ENCODE results near the gene TUB. TPM values are rescaled to one million over a fixed set of nuclear protein-coding genes. Genes with fewer than 3 reads are reported as not detected.

The TUB gene
- polyA plus RNA-seq, 1 of the 3 experiments (the other 2 are of a cell fraction): 11.3 TPM

DNA sequence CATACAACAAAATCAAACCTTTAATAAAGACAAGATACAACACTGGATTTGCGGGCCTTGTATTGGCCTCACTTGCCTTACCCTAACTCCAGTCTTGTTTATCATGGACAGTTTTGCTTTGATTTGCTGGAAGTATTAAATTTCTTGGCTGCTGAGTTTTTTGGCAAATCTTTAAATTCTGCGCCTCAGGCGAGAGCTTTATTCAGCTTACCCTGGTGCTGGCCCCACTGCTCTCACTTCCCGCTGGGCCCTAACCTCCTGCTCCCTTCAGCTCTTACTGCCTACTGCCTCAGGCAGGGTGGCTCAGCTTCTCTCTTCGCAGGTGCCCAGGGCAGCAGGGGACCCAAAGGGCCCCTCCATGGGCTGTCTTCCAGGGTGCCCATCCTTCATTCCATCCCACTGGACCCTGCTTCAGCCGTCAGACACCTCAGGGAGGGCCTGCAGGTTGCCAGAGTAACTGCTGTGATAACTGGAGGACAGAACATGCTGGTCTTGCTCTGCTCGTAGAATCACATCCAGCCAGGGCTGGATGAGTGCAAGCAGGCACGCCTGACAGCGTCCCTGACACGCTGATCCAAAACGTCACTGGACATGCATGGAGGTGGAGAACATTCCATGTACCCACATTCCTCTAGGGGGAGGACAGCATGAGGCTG, 45.7 kb upstream of the TUB start:
- H3K4me1 ChIP-seq (ENCODE audit: control insufficient read depth in 1 of 2, insufficient read depth in 2 of 2, low read depth in 1 of 2, low read length in 1 of 2): peaks cover 0 to 48% of the 10 kb centered on the region in 2 experiments; a peak in 1 of 4 replicates
- H3F3A ChIP-seq (replicated peaks; ENCODE audit: insufficient read depth): no peaks in the 10 kb centered on the region
- H3K27ac ChIP-seq (ENCODE audit: low read depth in 2 of 2, low read length in 1 of 2): peak overlapping the region in 1 of 2 experiments; percentile 34; a peak in 1 of 4 replicates
- 82% methylated on average over 10 of the region's 11 CpGs for WGBS (ENCODE audit: low lambda C conversion rate)
- ChIA-PET CTCF (interaction anchor here (1.3 to 11.3 kb wide), 10 partner anchors 9 to 54 kb away, joined by 3 to 620 read pairs (median 22); partner anchors contain the start of gene TUB), POLR2A (interaction anchor here (2.8 kb wide), 1 partner anchor 33 kb away, joined by 27 read pairs; no protein-coding TSS in a partner anchor)
- H3K27me3 ChIP-seq (ENCODE audit: insufficient read depth): no peaks in the 10 kb centered on the region
- DNase-seq: no peak
- no peaks in the 10 kb centered on the region for H3K9me3 ChIP-seq
- TF ChIP-seq, protein P1, sequence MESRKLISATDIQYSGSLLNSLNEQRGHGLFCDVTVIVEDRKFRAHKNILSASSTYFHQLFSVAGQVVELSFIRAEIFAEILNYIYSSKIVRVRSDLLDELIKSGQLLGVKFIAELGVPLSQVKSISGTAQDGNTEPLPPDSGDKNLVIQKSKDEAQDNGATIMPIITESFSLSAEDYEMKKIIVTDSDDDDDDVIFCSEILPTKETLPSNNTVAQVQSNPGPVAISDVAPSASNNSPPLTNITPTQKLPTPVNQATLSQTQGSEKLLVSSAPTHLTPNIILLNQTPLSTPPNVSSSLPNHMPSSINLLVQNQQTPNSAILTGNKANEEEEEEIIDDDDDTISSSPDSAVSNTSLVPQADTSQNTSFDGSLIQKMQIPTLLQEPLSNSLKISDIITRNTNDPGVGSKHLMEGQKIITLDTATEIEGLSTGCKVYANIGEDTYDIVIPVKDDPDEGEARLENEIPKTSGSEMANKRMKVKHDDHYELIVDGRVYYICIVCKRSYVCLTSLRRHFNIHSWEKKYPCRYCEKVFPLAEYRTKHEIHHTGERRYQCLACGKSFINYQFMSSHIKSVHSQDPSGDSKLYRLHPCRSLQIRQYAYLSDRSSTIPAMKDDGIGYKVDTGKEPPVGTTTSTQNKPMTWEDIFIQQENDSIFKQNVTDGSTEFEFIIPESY (IDR thresholded peaks at IDR 0.05; ENCODE audit: borderline replicate concordance, low read depth): no peak
- TF ChIP-seq FOXJ3 (CRISPR knock-in tag; IDR thresholded peaks at IDR 0.05) (no peak), GATA2 (CRISPR knock-in tag; IDR thresholded peaks at IDR 0.05) (no peak), ELF1 (IDR thresholded peaks at IDR 0.05) (no peak), MXI1 (IDR thresholded peaks at IDR 0.05; ENCODE audit: low read depth, low read length) (no peak), CHD2 (IDR thresholded peaks at IDR 0.05; ENCODE audit: low read length, partially characterized antibody) (no peak)
- TF ChIP-seq, protein P2, sequence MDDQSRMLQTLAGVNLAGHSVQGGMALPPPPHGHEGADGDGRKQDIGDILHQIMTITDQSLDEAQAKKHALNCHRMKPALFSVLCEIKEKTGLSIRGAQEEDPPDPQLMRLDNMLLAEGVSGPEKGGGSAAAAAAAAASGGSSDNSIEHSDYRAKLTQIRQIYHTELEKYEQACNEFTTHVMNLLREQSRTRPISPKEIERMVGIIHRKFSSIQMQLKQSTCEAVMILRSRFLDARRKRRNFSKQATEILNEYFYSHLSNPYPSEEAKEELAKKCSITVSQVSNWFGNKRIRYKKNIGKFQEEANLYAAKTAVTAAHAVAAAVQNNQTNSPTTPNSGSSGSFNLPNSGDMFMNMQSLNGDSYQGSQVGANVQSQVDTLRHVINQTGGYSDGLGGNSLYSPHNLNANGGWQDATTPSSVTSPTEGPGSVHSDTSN (IDR thresholded peaks at IDR 0.05): no peak
- no peak overlapping the region for H3K4me3 ChIP-seq (ENCODE audit: low read depth in 2 of 2, low read length in 1 of 2)
- no peaks in the 10 kb centered on the region for H3K9me2 ChIP-seq
- H3K36me3 ChIP-seq (replicated peaks in 1 of 2; ENCODE audit: control insufficient read depth in 1 of 2, insufficient read depth in 2 of 2, low read length in 1 of 2): no peaks in the 10 kb centered on the region
- H3K4me2 ChIP-seq: no peak overlapping the region
- H2AFZ ChIP-seq (ENCODE audit: low read depth): no peak overlapping the region
- H3K9ac ChIP-seq: no peak overlapping the region
- no peaks in the 10 kb centered on the region for H4K20me1 ChIP-seq (ENCODE audit: insufficient read depth)
- no peaks in the 10 kb centered on the region for H3K79me2 ChIP-seq (ENCODE audit: insufficient read depth)

DNA sequence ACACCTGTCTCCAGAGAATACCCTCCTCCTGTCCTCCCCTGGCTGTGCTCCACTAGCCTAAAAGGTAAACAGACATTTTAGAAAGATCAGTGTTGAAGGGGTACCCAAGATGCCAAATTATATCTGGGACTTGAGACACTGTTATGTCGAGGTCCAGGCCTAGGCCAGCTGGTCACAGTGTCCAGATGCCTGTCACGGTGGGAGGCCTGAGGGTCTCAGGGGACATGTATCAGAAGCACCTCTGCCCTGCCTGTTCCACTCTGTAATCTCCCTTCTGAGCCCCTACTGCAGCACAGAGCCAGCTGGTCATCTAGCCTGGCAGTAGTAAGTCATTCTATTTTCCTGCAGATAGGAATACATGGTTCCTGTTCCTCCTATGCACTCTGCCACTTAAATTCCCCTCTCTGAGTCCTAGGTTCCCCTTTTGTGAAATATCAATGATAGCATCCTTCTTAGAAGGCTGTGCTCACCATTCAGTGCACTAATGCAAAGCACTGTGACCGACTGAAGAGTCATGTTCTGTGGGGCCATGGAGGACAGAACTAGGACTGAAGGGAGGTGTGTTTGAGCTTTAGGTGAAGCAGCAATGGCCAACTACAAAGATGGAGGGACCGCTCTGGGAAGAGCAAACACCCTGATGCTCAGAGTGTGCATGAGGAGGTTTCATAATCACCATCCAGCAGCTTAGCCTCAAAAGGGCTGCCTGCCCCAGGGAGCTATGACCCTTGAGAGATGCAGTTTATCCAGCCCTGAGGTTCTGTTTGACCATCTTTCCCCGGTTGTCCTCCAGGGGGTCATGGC, 44.8 kb upstream of the TUB start:
- Histone ChIP-seq H2AFZ (ENCODE audit: low read depth) (no peak overlapping the region), H3K9me2 (no peaks in the 10 kb centered on the region), H4K20me1 (ENCODE audit: insufficient read depth) (no peaks in the 10 kb centered on the region), H3K9ac (no peak overlapping the region), H3K36me3 (replicated peaks in 1 of 2; ENCODE audit: control insufficient read depth in 1 of 2, insufficient read depth in 2 of 2, low read length in 1 of 2) (no peaks in the 10 kb centered on the region), H3K9me3 (no peaks in the 10 kb centered on the region), H3K27me3 (ENCODE audit: insufficient read depth) (no peaks in the 10 kb centered on the region), H3K4me2 (no peak overlapping the region), H3K4me3 (ENCODE audit: low read depth in 2 of 2, low read length in 1 of 2) (no peak overlapping the region), H3K27ac (ENCODE audit: low read depth in 2 of 2, low read length in 1 of 2) (no peak overlapping the region; a peak in 1 of 4 replicates), H3F3A (replicated peaks; ENCODE audit: insufficient read depth) (no peaks in the 10 kb centered on the region), H3K4me1 (ENCODE audit: control insufficient read depth in 1 of 2, insufficient read depth in 2 of 2, low read depth in 1 of 2, low read length in 1 of 2) (peaks cover 0 to 48% of the 10 kb centered on the region in 2 experiments; a peak in 1 of 4 replicates), H3K79me2 (ENCODE audit: insufficient read depth) (no peaks in the 10 kb centered on the region)
- ChIA-PET CTCF (interaction anchor here (1.2 to 11.3 kb wide), 6 partner anchors 19 to 53 kb away, joined by 3 to 620 read pairs (median 8); partner anchors contain the start of genes EIF3F and TUB), POLR2A (no interaction called here)
- WGBS (ENCODE audit: low lambda C conversion rate): 69% methylated on average over 3 of the region's 5 CpGs
- no peak for DNase-seq
- TF ChIP-seq, protein P1 (IDR thresholded peaks at IDR 0.05; ENCODE audit: borderline replicate concordance, low read depth): no peak
- TF ChIP-seq, protein P3, sequence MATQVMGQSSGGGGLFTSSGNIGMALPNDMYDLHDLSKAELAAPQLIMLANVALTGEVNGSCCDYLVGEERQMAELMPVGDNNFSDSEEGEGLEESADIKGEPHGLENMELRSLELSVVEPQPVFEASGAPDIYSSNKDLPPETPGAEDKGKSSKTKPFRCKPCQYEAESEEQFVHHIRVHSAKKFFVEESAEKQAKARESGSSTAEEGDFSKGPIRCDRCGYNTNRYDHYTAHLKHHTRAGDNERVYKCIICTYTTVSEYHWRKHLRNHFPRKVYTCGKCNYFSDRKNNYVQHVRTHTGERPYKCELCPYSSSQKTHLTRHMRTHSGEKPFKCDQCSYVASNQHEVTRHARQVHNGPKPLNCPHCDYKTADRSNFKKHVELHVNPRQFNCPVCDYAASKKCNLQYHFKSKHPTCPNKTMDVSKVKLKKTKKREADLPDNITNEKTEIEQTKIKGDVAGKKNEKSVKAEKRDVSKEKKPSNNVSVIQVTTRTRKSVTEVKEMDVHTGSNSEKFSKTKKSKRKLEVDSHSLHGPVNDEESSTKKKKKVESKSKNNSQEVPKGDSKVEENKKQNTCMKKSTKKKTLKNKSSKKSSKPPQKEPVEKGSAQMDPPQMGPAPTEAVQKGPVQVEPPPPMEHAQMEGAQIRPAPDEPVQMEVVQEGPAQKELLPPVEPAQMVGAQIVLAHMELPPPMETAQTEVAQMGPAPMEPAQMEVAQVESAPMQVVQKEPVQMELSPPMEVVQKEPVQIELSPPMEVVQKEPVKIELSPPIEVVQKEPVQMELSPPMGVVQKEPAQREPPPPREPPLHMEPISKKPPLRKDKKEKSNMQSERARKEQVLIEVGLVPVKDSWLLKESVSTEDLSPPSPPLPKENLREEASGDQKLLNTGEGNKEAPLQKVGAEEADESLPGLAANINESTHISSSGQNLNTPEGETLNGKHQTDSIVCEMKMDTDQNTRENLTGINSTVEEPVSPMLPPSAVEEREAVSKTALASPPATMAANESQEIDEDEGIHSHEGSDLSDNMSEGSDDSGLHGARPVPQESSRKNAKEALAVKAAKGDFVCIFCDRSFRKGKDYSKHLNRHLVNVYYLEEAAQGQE (IDR thresholded peaks at IDR 0.05; ENCODE audit: low read depth, low read length): no peak
- TF ChIP-seq NFIC (IDR thresholded peaks at IDR 0.05; ENCODE audit: borderline replicate concordance): no peak
- TF ChIP-seq, protein P4, sequence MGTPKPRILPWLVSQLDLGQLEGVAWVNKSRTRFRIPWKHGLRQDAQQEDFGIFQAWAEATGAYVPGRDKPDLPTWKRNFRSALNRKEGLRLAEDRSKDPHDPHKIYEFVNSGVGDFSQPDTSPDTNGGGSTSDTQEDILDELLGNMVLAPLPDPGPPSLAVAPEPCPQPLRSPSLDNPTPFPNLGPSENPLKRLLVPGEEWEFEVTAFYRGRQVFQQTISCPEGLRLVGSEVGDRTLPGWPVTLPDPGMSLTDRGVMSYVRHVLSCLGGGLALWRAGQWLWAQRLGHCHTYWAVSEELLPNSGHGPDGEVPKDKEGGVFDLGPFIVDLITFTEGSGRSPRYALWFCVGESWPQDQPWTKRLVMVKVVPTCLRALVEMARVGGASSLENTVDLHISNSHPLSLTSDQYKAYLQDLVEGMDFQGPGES (IDR thresholded peaks at IDR 0.05; ENCODE audit: low read depth, low read length): no peak
- no peak for TF ChIP-seq YY1 (IDR thresholded peaks at IDR 0.05; ENCODE audit: low read depth)
- no peak for TF ChIP-seq GATA2 (CRISPR knock-in tag; IDR thresholded peaks at IDR 0.05)
- no peak for TF ChIP-seq MXI1 (IDR thresholded peaks at IDR 0.05; ENCODE audit: low read depth, low read length)
- TF ChIP-seq MEF2A (IDR thresholded peaks at IDR 0.05; ENCODE audit: borderline replicate concordance, low read depth): no peak
- TF ChIP-seq CHD2 (IDR thresholded peaks at IDR 0.05; ENCODE audit: low read length, partially characterized antibody): no peak
- no peak for TF ChIP-seq TCF12 (IDR thresholded peaks at IDR 0.05)
- no peak for TF ChIP-seq RAD21 (IDR thresholded peaks at IDR 0.05; ENCODE audit: low read length)

Measured in SK-N-SH (cell line).